ENCODE measurements around the gene MLN.

DNA sequence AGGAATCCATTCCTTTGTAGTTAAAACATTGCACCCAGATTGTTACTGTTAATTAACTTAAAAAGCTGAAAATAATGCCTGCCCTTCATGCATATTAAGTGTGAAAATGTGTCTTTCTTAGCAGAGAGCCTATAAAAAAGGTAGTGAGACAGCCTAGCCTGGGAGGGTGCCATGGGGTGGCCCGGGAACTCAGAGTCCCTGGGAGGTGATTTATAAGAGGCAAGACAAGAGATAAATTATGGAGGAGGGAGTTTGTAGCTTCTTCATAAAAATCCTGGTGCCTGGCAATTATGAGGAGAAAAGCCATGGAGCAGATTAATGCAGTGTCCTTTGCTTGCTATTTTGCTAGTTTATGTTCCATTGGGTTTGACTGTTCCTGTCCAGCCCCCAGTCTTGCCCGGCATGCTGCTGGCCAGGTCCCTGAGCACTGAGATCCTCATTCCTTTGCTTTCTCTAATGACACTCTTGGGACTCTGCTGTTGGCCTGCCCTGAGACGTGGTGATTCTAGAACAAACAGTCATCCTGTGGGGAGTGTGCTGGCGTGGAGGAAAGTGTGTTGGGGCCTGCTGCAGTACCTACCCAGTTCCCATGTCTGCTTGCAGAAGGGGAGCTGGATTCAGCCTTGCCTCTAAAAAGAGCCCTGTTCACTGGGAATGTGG lies 4.2 kb downstream of the MLN start:
- TF ChIP-seq, protein P1, sequence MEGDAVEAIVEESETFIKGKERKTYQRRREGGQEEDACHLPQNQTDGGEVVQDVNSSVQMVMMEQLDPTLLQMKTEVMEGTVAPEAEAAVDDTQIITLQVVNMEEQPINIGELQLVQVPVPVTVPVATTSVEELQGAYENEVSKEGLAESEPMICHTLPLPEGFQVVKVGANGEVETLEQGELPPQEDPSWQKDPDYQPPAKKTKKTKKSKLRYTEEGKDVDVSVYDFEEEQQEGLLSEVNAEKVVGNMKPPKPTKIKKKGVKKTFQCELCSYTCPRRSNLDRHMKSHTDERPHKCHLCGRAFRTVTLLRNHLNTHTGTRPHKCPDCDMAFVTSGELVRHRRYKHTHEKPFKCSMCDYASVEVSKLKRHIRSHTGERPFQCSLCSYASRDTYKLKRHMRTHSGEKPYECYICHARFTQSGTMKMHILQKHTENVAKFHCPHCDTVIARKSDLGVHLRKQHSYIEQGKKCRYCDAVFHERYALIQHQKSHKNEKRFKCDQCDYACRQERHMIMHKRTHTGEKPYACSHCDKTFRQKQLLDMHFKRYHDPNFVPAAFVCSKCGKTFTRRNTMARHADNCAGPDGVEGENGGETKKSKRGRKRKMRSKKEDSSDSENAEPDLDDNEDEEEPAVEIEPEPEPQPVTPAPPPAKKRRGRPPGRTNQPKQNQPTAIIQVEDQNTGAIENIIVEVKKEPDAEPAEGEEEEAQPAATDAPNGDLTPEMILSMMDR (IDR thresholded peaks at IDR 0.05; ENCODE audit: poor library complexity, severe bottlenecking): no peak
- no peak for TF ChIP-seq POLR2AphosphoS5 (IDR thresholded peaks at IDR 0.05)
- no peak for TF ChIP-seq EZH2 (IDR thresholded peaks at IDR 0.05; ENCODE audit: borderline replicate concordance, insufficient read depth, low read length, poor library complexity, severe bottlenecking)
- TF ChIP-seq SMC3 (conservative IDR thresholded peaks at IDR 0.05; ENCODE audit: poor library complexity): no peak
- TF ChIP-seq, protein P2, sequence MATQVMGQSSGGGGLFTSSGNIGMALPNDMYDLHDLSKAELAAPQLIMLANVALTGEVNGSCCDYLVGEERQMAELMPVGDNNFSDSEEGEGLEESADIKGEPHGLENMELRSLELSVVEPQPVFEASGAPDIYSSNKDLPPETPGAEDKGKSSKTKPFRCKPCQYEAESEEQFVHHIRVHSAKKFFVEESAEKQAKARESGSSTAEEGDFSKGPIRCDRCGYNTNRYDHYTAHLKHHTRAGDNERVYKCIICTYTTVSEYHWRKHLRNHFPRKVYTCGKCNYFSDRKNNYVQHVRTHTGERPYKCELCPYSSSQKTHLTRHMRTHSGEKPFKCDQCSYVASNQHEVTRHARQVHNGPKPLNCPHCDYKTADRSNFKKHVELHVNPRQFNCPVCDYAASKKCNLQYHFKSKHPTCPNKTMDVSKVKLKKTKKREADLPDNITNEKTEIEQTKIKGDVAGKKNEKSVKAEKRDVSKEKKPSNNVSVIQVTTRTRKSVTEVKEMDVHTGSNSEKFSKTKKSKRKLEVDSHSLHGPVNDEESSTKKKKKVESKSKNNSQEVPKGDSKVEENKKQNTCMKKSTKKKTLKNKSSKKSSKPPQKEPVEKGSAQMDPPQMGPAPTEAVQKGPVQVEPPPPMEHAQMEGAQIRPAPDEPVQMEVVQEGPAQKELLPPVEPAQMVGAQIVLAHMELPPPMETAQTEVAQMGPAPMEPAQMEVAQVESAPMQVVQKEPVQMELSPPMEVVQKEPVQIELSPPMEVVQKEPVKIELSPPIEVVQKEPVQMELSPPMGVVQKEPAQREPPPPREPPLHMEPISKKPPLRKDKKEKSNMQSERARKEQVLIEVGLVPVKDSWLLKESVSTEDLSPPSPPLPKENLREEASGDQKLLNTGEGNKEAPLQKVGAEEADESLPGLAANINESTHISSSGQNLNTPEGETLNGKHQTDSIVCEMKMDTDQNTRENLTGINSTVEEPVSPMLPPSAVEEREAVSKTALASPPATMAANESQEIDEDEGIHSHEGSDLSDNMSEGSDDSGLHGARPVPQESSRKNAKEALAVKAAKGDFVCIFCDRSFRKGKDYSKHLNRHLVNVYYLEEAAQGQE (IDR thresholded peaks at IDR 0.05; ENCODE audit: borderline replicate concordance): no peak
- no peak for TF ChIP-seq MXI1 (conservative IDR thresholded peaks at IDR 0.05; ENCODE audit: poor library complexity, severe bottlenecking)
- TF ChIP-seq RAD21 (conservative IDR thresholded peaks at IDR 0.05): no peak
- no peak for TF ChIP-seq TAF1 (IDR thresholded peaks at IDR 0.05; ENCODE audit: low read depth)

All from neural cell (in vitro differentiated cells).